ENCODE data around the gene RCAN1.
A peak's percentile ranks its signal among the peaks of the same experiment; 100 is the strongest.

RCAN1 gene

DNA sequence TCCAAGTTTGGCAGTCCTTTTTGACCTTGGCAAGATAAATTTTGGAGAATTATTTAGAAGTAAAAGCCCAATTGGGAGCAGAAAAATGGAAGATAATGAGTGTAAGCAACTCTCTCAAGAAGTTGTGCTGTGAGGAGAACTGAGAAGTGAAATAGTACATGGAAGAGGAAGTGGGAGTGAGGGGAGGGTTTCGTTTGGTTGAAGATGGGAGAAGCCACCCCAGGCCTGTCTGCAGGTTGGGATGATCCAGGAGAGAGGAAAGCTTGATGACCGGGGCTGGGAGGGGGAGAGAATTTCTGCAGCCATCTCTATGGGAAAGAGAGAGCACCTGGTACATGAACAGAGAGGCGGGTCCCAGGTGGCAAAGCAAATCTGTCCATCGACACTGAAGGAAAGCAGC is 8.6 kb upstream of the RCAN1 start:
- TF ChIP-seq, protein P1, sequence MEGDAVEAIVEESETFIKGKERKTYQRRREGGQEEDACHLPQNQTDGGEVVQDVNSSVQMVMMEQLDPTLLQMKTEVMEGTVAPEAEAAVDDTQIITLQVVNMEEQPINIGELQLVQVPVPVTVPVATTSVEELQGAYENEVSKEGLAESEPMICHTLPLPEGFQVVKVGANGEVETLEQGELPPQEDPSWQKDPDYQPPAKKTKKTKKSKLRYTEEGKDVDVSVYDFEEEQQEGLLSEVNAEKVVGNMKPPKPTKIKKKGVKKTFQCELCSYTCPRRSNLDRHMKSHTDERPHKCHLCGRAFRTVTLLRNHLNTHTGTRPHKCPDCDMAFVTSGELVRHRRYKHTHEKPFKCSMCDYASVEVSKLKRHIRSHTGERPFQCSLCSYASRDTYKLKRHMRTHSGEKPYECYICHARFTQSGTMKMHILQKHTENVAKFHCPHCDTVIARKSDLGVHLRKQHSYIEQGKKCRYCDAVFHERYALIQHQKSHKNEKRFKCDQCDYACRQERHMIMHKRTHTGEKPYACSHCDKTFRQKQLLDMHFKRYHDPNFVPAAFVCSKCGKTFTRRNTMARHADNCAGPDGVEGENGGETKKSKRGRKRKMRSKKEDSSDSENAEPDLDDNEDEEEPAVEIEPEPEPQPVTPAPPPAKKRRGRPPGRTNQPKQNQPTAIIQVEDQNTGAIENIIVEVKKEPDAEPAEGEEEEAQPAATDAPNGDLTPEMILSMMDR (IDR thresholded peaks at IDR 0.05; ENCODE audit: low read depth, low read length), result no peak
- DNase-seq (ENCODE audit: low read depth in 2 of 2), result no peak
- H3K4me3 ChIP-seq (replicated peaks in 1 of 2; ENCODE audit: low read depth in 2 of 2, low read length in 2 of 2), result no peak overlapping the region

DNA sequence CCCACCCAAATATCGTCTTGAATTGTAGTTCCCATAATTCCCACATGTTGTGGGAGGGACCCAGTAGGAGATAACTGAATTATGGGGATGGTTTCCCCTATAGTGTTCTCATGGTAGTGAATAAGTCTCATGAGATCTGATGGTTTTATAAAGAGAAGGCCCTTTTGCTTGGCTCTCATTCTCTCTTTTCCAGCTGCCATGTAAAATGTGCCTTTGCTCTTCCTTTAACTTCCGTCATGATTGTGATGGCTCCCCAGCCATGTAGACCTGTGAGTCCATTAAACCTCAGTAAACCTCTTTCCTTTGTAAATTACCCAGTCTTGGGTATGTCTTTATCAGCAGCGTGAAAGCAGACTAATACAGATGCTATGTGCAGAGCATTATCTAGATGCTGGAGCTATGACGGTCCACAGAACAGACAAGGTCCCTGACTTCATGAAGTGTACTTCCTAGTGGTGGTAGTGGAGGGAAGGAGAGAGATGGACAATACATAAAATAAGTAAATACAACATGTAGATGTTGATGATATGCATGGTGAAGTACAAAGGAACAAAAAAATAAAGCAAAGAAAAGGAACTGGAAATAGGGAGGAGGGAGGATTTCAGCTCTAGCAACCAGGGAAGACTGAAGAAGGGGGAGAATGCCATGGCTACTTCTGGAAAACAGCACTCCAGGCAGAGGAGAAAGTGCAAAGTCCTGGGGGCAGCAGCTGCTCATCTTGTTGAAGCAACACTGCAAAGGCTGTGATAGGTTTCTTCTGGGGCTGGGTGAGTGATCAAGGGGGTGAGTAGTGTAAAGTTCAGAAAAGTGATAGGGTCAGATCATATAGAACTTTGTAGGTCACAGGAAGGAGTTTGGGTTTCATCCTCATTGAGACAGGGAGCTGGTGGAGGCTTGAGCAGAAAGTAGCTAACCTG is 6.8 kb upstream of the RCAN1 start:
- TF ChIP-seq, protein P1 (IDR thresholded peaks at IDR 0.05; ENCODE audit: low read depth, low read length), result no peak
- DNase-seq (ENCODE audit: low read depth in 2 of 2), result no peak
- no peak overlapping the region for H3K4me3 ChIP-seq (replicated peaks in 1 of 2; ENCODE audit: low read depth in 2 of 2, low read length in 2 of 2)

DNA sequence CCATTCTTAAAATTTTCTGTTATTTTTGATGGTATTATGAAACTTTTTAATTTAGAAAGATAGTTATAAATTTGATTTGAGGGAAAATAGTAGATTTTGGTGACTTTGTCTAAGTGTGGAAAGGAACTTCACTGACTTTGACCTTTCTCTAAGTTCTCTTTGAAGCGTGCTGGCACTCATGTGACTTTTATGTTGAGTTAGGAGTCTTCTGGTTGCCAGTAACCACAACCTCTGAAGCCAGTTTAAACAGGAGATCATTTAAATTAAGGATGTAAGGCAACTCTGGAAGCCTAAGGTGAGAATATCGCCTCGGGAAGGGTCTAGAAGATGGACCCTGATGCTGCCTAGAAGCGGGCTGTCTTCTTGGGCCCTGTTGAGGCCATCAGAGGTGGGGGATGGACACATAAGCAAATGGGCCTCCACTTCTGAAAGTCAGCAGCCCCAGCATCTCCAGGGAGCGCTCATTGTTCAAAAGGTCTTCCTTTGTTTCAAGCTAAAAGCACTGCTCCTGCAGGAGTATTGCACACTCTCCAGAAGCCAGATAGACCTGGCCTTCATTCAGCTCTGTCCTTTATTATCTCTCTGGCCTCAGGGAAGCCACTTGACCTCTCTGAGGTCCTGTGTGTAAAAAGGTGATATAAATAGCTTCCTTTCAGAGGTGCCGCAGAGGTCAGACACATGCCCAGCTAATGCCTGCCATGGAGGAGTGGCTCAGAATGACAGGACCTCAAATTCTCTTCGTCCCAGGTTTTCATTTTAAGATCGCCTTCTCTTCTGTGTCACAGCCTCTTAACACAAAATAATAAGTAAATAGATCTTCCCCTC is 5.1 kb upstream of the RCAN1 start:
- no peak overlapping the region for H3K4me3 ChIP-seq (replicated peaks in 1 of 2; ENCODE audit: low read depth in 2 of 2, low read length in 2 of 2)
- TF ChIP-seq, protein P1 (IDR thresholded peaks at IDR 0.05; ENCODE audit: low read depth, low read length), result no peak

DNA sequence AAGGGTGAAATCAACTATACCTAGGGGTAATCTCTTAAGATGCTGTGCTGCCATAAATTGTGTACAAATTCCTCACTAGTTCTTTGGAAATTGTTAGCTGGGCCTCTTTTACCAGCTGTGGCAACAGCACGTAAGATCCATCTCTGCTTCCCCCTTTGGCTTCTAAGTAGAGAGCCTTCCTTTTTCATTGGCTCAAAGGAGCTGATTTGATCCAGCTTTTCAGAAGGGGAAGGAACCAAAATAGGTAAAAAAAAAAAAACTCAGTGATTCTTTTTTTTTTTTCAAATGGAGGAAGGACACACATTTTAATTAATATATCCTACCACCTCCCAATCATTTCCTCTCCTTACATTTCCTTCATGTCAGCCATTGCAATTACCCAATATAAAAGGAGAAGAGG is 4.0 kb upstream of the RCAN1 start:
- DNase-seq (ENCODE audit: low read depth in 2 of 2), result no peak
- no peak overlapping the region for H3K4me3 ChIP-seq (replicated peaks in 1 of 2; ENCODE audit: low read depth in 2 of 2, low read length in 2 of 2)
- TF ChIP-seq, protein P1 (IDR thresholded peaks at IDR 0.05; ENCODE audit: low read depth, low read length), result no peak

More for the DNA sequence above, 5.1 kb upstream of the RCAN1 start:
- no peak for DNase-seq (ENCODE audit: low read depth in 2 of 2)

DNA sequence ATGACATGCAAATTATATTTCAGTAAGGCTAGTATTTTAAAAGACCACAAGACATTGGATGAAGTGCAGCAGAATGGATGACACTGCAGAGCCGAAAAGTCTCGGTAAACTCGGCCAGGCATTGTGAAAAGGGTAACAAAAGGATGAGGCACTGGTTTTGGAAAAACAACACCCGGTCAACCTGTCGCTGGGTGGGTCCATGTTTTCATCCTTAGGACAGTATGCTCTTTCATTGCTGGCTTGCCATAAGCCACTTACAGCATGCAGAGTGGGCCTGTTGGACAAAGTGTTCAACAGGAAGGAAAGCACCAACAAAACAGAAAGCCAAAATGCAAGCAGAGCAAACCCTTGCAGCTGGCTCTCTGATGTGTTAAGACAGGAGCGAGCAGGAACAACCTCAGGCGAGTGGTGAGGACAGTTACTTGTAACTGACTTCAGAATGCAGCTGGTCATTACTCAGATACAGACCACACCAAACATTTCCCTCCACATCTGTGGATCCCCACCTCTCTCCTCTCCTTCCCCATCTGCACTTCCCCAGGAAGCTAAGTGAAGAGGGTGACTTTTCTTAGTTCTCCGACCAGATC is 2.9 kb upstream of the RCAN1 start:
- TF ChIP-seq, protein P1 (IDR thresholded peaks at IDR 0.05; ENCODE audit: low read depth, low read length), result no peak
- DNase-seq (ENCODE audit: low read depth in 2 of 2), result no peak
- no peak overlapping the region for H3K4me3 ChIP-seq (replicated peaks in 1 of 2; ENCODE audit: low read depth in 2 of 2, low read length in 2 of 2)

DNA sequence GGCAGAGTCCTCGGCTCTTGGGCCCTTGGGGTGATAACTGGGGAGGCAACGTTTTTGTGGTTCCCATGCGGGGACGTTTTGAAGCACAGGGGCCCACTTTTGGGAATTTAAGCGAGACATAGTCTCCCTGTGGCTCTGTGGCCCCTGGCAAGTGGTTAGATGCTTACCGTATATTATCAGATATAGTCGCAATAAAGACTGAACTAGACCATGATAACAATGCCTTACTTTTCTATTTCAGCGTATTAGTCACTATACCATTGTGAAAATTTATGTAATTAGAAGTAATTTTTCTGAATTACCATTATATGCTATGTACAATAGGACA is 538 bp upstream of the RCAN1 start:
- peak overlapping the region; percentile 67 to 83 for H3K4me3 ChIP-seq (replicated peaks in 1 of 2; ENCODE audit: low read depth in 2 of 2, low read length in 2 of 2)
- TF ChIP-seq, protein P1 (IDR thresholded peaks at IDR 0.05; ENCODE audit: low read depth, low read length), result no peak
- no peak for DNase-seq (ENCODE audit: low read depth in 2 of 2)
